ENCODE data around the gene B9D1. TPM values are rescaled to one million over a fixed set of nuclear protein-coding genes. Genes with fewer than 3 reads are reported as not detected.

Gene B9D1
- total and polyA plus RNA-seq, 5 donors from 2014 or later = 1.2 to 2.1 (median 1.6) TPM

DNA sequence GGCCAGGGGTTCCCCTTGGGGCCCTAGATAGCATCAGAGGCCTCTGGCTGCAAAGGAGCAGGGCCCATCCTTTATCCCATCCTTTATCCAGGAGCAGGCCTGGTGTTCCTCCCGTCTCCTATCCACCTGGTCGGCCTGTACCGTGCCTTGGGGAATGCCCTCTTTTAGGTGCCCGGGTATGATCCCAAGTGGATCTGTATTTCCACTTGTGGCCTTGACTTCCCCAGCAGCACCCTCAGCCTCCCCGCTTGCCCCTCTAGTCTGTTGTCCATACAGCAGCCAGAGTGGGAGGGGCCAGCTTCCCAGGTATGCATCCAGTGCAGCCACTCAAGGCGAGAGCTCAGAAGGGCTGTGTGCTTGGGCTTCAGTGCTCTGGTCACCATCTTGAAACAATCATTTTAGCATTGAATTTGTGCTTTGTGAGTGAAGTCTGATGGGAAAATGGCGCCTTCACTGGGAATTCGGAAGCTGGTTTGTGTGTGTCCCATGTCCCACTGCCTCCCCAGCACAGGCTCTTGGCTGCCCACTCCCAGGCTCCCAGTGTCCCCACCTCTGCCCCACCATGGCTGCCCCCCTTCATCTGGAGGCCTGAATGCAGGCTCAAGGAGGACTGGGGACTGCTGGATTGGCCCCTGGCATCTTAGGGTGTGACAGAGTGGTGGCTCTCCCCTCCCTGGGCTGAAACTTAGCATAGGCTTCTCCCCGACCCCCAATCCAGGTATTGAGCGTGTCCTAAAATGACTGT lies 45.2 kb upstream of the B9D1 start:
- Histone ChIP-seq H3K27ac (ENCODE audit: insufficient read depth, low read length, poor library complexity, severe bottlenecking) (no peak overlapping the region), H3K27me3 (ENCODE audit: control insufficient read depth, insufficient read depth, low read length) (no peaks in the 10 kb centered on the region), H3K4me3 (ENCODE audit: low read depth, low read length) (no peak overlapping the region), H3K4me1 (ENCODE audit: control insufficient read depth, insufficient read depth, low read length, poor library complexity, severe bottlenecking) (no peaks in the 10 kb centered on the region), H3K36me3 (ENCODE audit: control insufficient read depth, insufficient read depth, low read length) (no peaks in the 10 kb centered on the region), H3K9me3 (ENCODE audit: control insufficient read depth in 2 of 2, low read length in 2 of 2) (no peaks in the 10 kb centered on the region)
- H3K36me3 Mint-ChIP-seq = peaks cover 3% of the 10 kb centered on the region
- ATAC-seq (ENCODE audit: low read depth in 2 of 2) (no peak), DNase-seq (no peak)
- no peak overlapping the region for H3K27ac Mint-ChIP-seq
- H3K9me3 Mint-ChIP-seq = peaks cover 0 to 1% (median 0%) of the 10 kb centered on the region in 7 donors
- H3K4me1 Mint-ChIP-seq = no peaks in the 10 kb centered on the region
- H3K27me3 Mint-ChIP-seq = peaks cover 10% of the 10 kb centered on the region
- H3K4me3 Mint-ChIP-seq = no peak overlapping the region

DNA sequence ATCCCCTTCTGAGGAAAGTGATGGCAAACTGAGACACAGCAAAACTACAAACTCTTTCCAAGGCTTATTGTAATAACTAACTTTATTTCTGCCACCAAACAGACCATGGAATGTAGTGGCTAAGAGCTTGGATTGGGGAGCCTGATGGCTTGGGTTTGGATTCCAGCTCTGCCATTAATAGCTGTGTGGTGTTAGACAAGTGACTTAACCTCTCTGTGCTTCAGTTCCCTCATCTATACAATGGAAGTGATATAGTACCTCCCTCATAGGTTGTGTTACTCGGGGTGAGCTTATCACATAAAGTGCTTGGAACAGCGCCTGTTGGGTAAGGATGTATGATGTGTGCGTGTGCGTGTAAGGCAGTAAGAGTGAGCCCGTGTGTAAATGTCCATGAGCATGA lies 42.6 kb upstream of the B9D1 start:
- no peak overlapping the region for H3K27ac Mint-ChIP-seq
- H3K36me3 ChIP-seq (ENCODE audit: control insufficient read depth, insufficient read depth, low read length) = no peaks in the 10 kb centered on the region
- ATAC-seq (ENCODE audit: low read depth in 2 of 2) = no peak
- H3K9me3 ChIP-seq (ENCODE audit: control insufficient read depth in 2 of 2, low read length in 2 of 2) = no peaks in the 10 kb centered on the region
- H3K9me3 Mint-ChIP-seq = peaks cover 0 to 1% (median 0%) of the 10 kb centered on the region in 7 donors
- no peaks in the 10 kb centered on the region for H3K4me1 ChIP-seq (ENCODE audit: control insufficient read depth, insufficient read depth, low read length, poor library complexity, severe bottlenecking)
- peaks cover 8% of the 10 kb centered on the region for H3K27me3 Mint-ChIP-seq
- H3K4me3 ChIP-seq (ENCODE audit: low read depth, low read length) = no peak overlapping the region
- no peaks in the 10 kb centered on the region for H3K4me1 Mint-ChIP-seq
- H3K4me3 Mint-ChIP-seq = no peak overlapping the region
- H3K36me3 Mint-ChIP-seq = peaks cover 3% of the 10 kb centered on the region
- no peak for DNase-seq
- H3K27me3 ChIP-seq (ENCODE audit: control insufficient read depth, insufficient read depth, low read length) = no peaks in the 10 kb centered on the region
- no peak overlapping the region for H3K27ac ChIP-seq (ENCODE audit: insufficient read depth, low read length, poor library complexity, severe bottlenecking)

DNA sequence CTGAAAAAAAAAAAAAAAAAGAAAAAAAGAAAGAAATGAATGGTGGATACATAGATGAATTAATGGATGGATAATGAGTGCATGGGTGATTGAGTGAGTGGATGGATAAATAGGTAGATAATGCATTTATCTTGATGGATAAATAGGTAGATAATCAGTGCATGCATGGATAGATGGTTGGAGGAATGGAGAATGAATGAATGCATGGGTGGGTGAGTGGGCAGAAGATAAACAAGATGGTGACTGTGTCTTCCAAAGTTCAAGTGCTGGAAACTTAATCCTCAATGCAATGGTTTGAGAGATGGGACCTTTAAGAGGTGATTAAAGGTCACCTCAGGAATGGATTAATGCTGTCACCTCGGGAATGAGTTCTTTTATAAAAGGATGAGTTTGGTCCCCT lies 41.7 kb upstream of the B9D1 start:
- H3K36me3 ChIP-seq (ENCODE audit: control insufficient read depth, insufficient read depth, low read length) = no peaks in the 10 kb centered on the region
- Mint-ChIP-seq H3K27me3 (peaks cover 4% of the 10 kb centered on the region), H3K4me1 (no peaks in the 10 kb centered on the region), H3K9me3 (peaks cover 0 to 1% (median 0%) of the 10 kb centered on the region in 7 donors), H3K27ac (no peak overlapping the region), H3K4me3 (no peak overlapping the region), H3K36me3 (peaks cover 3% of the 10 kb centered on the region)
- no peaks in the 10 kb centered on the region for H3K27me3 ChIP-seq (ENCODE audit: control insufficient read depth, insufficient read depth, low read length)
- DNase-seq (no peak), ATAC-seq (ENCODE audit: low read depth in 2 of 2) (no peak)
- no peaks in the 10 kb centered on the region for H3K9me3 ChIP-seq (ENCODE audit: control insufficient read depth in 2 of 2, low read length in 2 of 2)
- no peaks in the 10 kb centered on the region for H3K4me1 ChIP-seq (ENCODE audit: control insufficient read depth, insufficient read depth, low read length, poor library complexity, severe bottlenecking)
- no peak overlapping the region for H3K27ac ChIP-seq (ENCODE audit: insufficient read depth, low read length, poor library complexity, severe bottlenecking)
- no peak overlapping the region for H3K4me3 ChIP-seq (ENCODE audit: low read depth, low read length)

DNA sequence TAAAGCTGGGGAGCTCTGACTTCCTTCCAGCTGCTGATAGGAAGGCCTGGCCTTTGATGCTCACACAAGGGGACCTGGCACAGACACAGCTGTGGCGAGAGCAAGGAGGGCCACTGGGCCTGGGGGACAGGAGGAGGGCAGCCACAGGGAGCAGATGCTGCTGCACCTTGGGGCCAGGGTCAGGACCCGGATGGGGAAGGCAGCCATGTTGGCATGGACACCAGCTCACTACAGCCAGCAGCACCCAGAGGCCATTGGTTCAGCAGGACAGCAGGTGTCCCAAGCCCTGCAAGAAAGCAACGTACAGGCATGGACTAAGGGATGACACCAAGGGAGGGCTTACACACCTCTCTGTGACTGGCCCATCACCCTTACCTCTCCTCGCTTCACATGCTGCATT lies 40.5 kb upstream of the B9D1 start:
- ATAC-seq (ENCODE audit: low read depth in 2 of 2) (no peak), DNase-seq (no peak)
- no peak overlapping the region for H3K4me3 ChIP-seq (ENCODE audit: low read depth, low read length)
- Mint-ChIP-seq H3K36me3 (peaks cover 3% of the 10 kb centered on the region), H3K27me3 (no peaks in the 10 kb centered on the region), H3K4me3 (no peak overlapping the region), H3K27ac (no peak overlapping the region), H3K9me3 (peaks cover 0 to 1% (median 0%) of the 10 kb centered on the region in 7 donors), H3K4me1 (no peaks in the 10 kb centered on the region)
- no peaks in the 10 kb centered on the region for H3K9me3 ChIP-seq (ENCODE audit: control insufficient read depth in 2 of 2, low read length in 2 of 2)
- H3K4me1 ChIP-seq (ENCODE audit: control insufficient read depth, insufficient read depth, low read length, poor library complexity, severe bottlenecking) = no peaks in the 10 kb centered on the region
- no peak overlapping the region for H3K27ac ChIP-seq (ENCODE audit: insufficient read depth, low read length, poor library complexity, severe bottlenecking)
- no peaks in the 10 kb centered on the region for H3K36me3 ChIP-seq (ENCODE audit: control insufficient read depth, insufficient read depth, low read length)
- no peaks in the 10 kb centered on the region for H3K27me3 ChIP-seq (ENCODE audit: control insufficient read depth, insufficient read depth, low read length)

DNA sequence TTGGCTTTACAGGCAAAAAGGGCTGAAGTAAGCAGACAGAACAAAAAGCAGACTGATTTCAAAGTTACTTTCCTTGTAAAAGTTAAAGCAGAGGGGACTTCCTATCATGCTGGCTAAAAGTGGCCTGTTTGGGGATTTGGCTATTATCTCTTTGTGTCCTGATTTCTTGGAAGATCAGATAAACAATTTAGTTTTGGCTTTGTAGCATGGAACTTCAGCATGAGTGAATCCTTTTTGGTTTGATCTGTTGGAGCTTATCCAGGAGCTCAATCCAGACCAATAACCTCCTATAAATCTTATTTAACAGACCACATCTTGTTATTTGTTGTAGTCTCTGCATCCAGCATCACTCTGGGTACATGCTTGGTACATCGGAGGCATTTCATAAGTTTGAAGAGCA lies 39.6 kb upstream of the B9D1 start:
- H3K9me3 Mint-ChIP-seq = peaks cover 0 to 1% (median 0%) of the 10 kb centered on the region in 7 donors
- no peak overlapping the region for H3K4me3 Mint-ChIP-seq
- H3K27ac ChIP-seq (ENCODE audit: insufficient read depth, low read length, poor library complexity, severe bottlenecking) = no peak overlapping the region
- no peak overlapping the region for H3K27ac Mint-ChIP-seq
- no peak overlapping the region for H3K4me3 ChIP-seq (ENCODE audit: low read depth, low read length)
- no peak for DNase-seq
- peaks cover 3% of the 10 kb centered on the region for H3K36me3 Mint-ChIP-seq
- no peak for ATAC-seq (ENCODE audit: low read depth in 2 of 2)
- no peaks in the 10 kb centered on the region for H3K27me3 Mint-ChIP-seq
- H3K36me3 ChIP-seq (ENCODE audit: control insufficient read depth, insufficient read depth, low read length) = no peaks in the 10 kb centered on the region
- H3K27me3 ChIP-seq (ENCODE audit: control insufficient read depth, insufficient read depth, low read length) = no peaks in the 10 kb centered on the region
- H3K9me3 ChIP-seq (ENCODE audit: control insufficient read depth in 2 of 2, low read length in 2 of 2) = no peaks in the 10 kb centered on the region
- H3K4me1 ChIP-seq (ENCODE audit: control insufficient read depth, insufficient read depth, low read length, poor library complexity, severe bottlenecking) = no peaks in the 10 kb centered on the region
- H3K4me1 Mint-ChIP-seq = no peaks in the 10 kb centered on the region

DNA sequence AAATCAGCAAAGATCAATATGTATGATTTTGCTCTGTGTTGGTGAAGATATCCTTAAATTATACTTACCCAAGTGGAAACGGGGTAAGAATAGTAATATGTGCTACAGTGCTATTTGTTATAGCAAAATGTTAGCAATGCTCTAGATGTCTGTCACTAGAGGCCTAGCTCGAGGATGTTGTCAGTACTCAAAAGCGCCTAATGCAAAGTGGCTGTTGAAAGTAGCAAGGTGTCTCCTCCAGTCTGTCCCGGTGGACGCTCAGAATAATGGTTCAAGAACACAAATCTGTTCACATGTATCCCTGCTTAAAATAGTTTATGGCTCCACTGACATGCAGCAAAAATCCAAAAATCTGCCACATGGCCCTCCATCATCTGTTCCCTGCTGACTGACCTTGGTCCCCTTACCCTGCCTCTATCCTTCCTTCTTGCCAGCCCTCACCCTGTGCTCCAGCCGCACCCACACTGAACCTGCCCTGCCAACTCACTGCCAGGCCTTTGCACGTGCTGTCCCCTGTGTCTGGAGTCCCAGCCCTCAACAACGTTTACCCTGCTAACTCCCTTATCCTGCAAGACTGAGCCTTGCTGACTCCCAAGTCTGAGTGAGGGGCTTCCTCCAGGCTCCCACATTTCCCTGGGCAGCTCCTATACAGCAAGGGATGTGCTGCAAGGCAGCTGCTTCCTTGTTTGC lies 38.9 kb upstream of the B9D1 start:
- no peak for DNase-seq
- Mint-ChIP-seq H3K4me3 (no peak overlapping the region), H3K4me1 (no peaks in the 10 kb centered on the region), H3K27me3 (peaks cover 5% of the 10 kb centered on the region), H3K27ac (peak overlapping the region in 1 of 3 donors; percentile 68), H3K9me3 (peaks cover 0 to 1% (median 0%) of the 10 kb centered on the region in 7 donors), H3K36me3 (peaks cover 3% of the 10 kb centered on the region)
- Histone ChIP-seq H3K27ac (ENCODE audit: insufficient read depth, low read length, poor library complexity, severe bottlenecking) (no peak overlapping the region), H3K4me1 (ENCODE audit: control insufficient read depth, insufficient read depth, low read length, poor library complexity, severe bottlenecking) (no peaks in the 10 kb centered on the region), H3K4me3 (ENCODE audit: low read depth, low read length) (no peak overlapping the region), H3K27me3 (ENCODE audit: control insufficient read depth, insufficient read depth, low read length) (no peaks in the 10 kb centered on the region), H3K36me3 (ENCODE audit: control insufficient read depth, insufficient read depth, low read length) (no peaks in the 10 kb centered on the region), H3K9me3 (ENCODE audit: control insufficient read depth in 2 of 2, low read length in 2 of 2) (no peaks in the 10 kb centered on the region)
- no peak for ATAC-seq (ENCODE audit: low read depth in 2 of 2)

DNA sequence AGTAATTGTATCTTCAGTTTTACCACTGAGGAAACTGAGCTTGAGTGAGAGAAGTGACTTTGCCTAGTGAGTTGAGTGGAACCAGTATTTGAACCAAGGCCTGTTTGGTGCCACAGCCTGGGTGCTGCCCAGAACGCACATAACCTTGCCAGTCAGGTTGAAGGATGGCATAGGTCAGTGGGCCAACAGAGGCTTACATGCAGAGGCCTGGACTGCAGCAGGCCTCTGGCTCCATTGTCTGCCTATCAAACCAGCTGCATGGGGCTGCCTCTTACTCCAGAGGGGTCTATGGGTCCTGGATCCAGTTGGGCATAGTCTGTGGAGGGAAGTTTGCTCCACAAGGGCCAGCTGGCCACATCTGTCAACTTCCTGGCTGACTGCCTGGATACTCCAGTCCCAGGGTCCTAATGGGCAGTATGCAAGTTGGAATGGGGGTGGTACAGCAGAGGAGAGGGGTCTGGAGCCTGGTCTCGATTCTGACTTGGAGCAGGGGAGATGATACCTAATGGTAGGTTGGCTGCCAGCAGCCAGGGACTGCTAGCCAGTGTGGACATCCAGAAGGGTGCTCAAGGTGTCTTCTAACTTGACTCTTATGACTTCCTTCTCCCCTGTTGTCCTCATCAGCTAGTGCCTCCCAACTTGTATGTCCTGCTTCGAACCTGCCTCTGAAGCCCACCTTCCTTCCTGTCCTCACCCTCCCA lies 37.4 kb upstream of the B9D1 start:
- no peak overlapping the region for H3K4me3 Mint-ChIP-seq

More for the DNA sequence above, 37.4 kb upstream of the B9D1 start:
- peaks cover 0 to 1% (median 0%) of the 10 kb centered on the region in 7 donors for H3K9me3 Mint-ChIP-seq
- Histone ChIP-seq H3K4me1 (ENCODE audit: control insufficient read depth, insufficient read depth, low read length, poor library complexity, severe bottlenecking) (no peaks in the 10 kb centered on the region), H3K27me3 (ENCODE audit: control insufficient read depth, insufficient read depth, low read length) (no peaks in the 10 kb centered on the region), H3K9me3 (ENCODE audit: control insufficient read depth in 2 of 2, low read length in 2 of 2) (no peaks in the 10 kb centered on the region), H3K36me3 (ENCODE audit: control insufficient read depth, insufficient read depth, low read length) (no peaks in the 10 kb centered on the region), H3K4me3 (ENCODE audit: low read depth, low read length) (no peak overlapping the region), H3K27ac (ENCODE audit: insufficient read depth, low read length, poor library complexity, severe bottlenecking) (no peak overlapping the region)
- peaks cover 3% of the 10 kb centered on the region for H3K36me3 Mint-ChIP-seq
- H3K4me1 Mint-ChIP-seq = no peaks in the 10 kb centered on the region
- H3K27me3 Mint-ChIP-seq = peaks cover 12% of the 10 kb centered on the region
- H3K27ac Mint-ChIP-seq = no peak overlapping the region
- DNase-seq (no peak), ATAC-seq (ENCODE audit: low read depth in 2 of 2) (no peak)

All from CD4-positive, CD25-positive, alpha-beta regulatory T cell (primary cell).